C1 segment of cervical spinal cord (tissue), 14 donors: ENCODE results near the gene C1QL2.

Experiments used
- DNase-seq, 14 donors: peaks; one replicate each; lab custom pipeline; 2025; lab: John Stamatoyannopoulos, UW

Gene C1QL2

DNA sequence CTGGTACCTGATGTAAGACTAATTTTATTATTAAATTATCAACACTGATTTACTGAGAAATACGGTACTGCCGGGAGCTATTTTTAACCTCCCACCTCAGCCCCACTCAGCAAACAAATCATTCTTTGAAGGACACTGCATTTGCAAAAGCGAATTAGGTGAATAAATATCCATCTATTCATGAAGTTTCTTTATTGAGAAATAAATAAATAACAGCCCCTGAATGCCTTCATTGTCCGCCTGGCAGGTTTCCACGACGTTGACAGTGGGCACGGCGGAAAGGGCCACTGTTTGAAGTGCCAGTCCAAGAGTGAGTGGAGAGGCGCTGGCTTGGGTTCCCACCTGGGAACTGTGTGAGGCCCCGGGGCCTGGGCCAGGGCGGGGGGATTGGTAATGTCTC is 15.7 kb downstream of the C1QL2 start:
- DNase-seq = peak in 12 of 14 donors; percentile 5 to 72 (median 34)

DNA sequence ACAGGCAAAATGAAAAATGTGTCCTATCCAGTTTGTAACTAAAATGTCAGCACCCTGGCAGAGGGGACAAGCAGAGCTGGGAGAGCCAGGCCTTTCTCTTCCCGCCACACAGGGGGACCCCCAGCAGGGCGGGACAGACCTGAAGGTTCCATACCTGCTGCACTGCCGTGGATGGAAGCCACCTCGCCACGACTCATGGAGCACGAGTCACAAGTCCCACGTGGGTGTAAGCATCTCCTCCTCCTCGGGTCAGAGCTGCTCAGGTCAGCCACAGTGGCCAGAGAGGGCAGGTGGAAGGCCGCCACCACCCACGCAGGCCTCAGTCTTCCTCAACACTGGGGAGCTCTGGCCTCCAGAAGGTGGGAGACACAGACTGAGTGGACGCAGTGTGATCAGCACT is 21.0 kb downstream of the C1QL2 start:
- DNase-seq = no peak

- no peak for DNase-seq
Observed at GRCh38 chr2:119136872-119137271, 21.7 kb downstream of the C1QL2 start.

DNA sequence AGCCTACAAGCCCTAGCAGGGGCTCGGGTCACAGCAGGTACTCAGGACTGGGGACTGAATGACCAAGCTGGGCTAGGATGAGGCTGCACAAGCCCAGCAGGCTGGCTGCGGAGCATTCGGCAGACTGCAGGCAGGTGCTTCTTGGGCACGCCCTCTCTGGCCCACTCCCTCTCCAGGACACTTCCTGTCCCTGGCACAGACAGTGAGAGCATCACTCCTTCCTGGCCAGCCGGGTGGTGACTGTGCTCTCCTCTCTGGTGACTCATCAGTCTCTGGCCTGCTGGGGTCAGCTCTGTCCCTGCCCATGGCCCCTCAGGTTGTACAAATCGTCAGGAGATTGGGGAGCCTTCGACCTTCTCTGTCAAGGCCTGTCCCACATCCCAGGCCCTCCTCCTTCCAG is 22.5 kb downstream of the C1QL2 start:
- no peak for DNase-seq

GRCh38 chr2:119134775-119135174 is 23.8 kb downstream of the C1QL2 start:
- no peak for DNase-seq

DNA sequence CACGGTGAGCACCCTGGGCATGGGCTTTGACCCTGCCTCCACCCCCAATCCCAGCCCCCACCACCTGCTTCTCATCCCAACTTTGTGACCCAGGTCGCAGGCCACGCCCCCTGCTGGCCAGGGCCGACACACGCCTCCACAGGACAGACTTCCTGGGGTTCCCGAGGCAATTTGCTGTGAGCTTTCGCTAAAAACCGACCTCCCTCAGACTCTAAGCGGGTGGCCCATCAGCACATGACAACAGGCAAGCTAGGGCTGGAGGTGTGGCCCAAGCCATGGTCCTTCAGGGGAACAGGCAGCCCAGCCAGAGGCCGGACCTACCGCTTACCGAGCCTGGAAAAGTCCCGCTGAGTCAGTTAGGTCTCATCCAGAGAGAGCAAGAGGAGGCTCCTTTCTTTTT is 31.9 kb downstream of the C1QL2 start:
- no peak for DNase-seq

GRCh38 chr2:119123389-119123788 is 35.2 kb downstream of the C1QL2 start:
- no peak for DNase-seq

GRCh38 chr2:119122663-119123062 is 35.9 kb downstream of the C1QL2 start:
- DNase-seq = no peak

DNA sequence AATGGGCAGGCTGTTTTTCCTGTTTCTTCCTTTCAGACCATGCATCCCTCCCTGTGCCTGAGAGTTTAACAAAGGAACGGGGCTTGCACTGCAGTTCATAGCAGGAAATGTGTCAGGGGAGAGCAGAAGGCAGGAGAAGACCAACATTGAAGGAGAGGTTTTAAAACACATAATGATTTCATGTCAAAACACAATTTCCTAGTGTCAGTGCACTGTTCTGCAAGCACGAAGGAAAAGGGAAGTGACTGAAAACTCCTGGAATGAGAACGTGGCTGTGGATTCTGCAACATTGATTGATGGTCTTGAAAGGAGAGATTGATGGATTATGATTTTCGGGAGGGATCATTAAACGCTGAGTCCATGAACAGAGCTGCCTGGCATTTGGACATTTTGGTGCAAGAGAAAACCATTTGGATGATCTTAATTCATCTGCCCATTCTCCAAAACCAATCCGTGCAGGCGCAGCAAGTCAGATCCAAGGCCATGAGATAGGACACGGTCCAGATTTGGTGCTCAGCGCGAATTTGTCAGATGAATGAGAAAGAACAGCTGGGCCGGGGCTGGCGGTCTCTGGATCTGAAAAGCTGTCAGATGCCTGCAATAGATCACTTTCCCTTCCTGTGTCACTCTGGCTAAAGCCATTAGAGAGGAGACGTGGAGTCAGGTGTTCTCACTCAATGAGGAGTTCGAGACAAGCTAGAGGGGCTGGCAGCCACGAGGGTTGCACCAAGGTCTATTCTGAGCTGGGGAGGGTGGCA is 38.4 kb downstream of the C1QL2 start:
- DNase-seq = no peak

- DNase-seq = no peak
Observed at GRCh38 chr2:119119076-119119785, 39.3 kb downstream of the C1QL2 start.

DNA sequence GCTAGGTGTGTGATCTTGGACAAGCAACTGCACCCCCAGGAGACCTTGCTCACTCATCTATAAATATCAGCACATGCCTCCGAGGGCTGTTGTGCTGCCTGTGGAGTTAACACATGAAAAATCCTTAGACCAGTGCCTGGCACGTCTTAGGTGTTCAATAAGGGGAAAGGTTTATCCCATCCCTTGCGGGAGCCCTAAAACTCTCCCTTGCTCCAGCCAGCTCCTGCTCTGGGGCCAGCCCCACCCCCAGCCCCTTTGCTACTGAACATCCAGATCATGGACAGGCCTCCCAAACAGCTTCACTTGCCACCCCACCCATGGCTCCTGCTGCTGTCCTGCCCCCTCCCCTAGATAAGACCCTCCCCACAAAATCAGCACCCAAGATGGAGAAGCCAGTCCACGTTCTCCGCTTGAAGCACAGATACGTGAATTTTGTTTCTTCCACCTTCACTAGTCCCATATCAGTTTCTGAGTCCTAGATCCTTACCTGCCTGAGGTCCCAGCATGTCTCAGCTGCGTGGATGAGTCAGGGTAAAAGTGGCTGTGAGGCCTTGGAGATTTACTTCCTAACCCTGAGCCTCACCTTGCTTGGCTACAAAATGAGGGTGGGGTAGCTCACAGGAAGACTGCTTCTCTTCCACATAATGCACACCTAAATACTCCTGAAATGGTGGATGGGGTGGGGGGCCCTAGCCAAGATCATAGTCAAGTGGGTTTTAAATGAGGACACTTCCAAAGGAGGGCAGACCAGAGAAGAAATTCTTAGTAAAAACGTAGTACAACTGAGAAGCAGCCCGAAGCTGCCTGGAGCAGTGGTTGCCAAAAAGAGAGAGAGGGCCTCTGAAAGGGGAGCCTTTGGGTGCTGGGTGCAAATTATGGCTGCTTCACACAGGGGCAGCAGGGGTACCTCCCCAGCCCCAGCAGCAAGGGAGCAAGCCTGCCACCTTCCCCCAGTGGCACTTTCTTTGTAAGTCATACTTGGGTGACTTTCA is 40.4 kb downstream of the C1QL2 start:
- DNase-seq = no peak

DNA sequence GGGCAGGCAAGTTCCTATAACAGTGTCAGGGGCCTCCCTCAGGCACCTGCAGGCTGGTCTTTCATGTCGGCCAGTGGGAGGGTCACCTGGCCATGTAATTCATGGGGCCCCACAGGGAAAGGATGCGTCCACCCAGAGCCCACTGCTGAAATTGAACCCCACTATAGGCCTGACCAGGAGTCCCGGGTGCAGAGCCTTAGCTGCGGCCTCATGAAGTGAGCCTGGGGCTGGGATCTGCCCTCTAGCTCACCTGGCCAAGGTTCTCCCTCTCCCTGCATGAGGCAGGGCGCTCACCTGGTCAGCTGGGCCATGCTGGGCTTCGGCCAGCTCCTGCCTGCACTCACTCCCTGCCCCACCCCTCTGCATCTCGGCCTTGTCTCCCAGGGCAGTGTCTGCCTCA is 41.1 kb downstream of the C1QL2 start:
- DNase-seq = no peak

- DNase-seq = no peak
Observed at GRCh38 chr2:119116411-119117295, 41.9 kb downstream of the C1QL2 start.

DNA sequence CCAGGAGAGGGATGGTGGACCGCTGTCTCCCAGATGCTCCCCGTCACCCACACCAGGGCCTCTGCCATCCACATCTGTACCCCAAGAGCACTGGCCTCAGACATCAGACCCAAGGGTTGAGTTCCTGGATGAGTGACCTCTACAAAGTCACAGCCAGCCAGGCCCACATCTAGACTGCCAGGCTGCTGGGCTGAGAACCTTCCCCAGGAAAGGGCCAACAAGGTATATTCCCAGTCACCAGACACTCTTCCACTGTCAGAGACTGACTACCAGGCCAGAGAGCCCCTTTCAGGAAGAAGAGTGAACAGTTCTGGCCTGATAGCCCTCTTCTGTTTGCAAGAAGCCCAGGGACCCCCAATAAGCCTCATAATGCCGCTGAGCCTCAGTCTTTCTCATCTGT is 44.3 kb downstream of the C1QL2 start:
- DNase-seq = no peak

- no peak for DNase-seq
Observed at GRCh38 chr2:119113489-119113770, 45.1 kb downstream of the C1QL2 start.

DNA sequence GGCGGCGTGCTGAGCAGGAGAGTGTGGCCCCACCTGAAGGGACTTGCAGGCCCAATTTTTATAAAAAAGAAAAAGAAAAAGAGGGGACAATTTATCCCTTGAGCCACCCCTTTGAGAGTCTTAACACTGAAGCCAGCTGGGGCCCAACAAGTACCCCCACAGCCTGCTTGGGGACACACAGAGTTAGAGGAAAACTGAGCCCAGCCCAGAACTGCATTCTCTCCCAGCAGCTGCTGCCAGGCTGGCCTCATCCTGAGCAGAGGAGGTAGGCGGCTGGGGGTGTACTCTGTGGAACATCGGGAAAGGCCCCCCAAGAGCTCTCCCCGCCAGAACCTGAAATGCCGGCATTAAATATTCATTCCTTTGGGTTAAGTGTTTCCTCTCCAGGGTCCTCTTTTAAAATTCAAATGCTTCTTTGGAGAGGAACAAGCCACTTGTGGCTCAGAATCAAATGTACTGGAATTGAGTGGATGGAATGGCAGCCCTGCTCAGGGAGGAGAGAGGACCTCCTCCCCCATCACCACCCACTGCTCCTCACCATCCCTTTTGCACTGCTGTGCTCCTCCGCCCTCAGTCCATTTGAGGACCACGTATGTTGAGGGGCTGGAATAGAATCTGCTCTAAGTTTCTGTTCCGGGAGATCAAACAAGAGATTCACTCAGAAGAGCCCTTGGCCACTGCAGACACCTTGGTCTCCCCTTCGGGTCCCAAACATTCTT is 45.6 kb downstream of the C1QL2 start:
- no peak for DNase-seq

GRCh38 chr2:119112230-119112629 is 46.3 kb downstream of the C1QL2 start:
- DNase-seq = no peak

GRCh38 chr2:119111115-119111975 is 47.2 kb downstream of the C1QL2 start:
- no peak for DNase-seq

GRCh38 chr2:119109866-119110265 is 48.7 kb downstream of the C1QL2 start:
- no peak for DNase-seq

DNA sequence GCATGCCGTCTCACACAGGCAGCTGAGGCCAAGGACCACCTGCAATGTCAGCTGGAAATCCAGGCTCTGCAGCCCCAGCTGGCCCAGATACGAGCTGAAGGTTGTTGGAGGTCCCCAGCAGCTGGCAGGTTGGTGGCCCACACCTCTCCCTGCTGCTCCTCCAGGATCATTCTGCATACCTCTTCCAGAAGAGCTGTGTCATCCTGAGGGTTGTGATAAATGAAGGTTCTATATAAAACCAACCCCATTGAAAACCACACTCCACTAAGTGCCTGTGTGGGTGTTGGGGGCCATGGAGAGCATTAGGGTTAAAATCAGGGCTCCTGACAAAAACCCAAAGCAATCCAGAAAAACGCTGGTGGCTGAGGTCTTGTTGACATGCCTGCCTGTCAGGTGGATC is 50.4 kb downstream of the C1QL2 start:
- no peak for DNase-seq
